ENCODE data around the gene CNDP1. TPM values are rescaled to one million over a fixed set of nuclear protein-coding genes. Genes with fewer than 3 reads are reported as not detected.

The CNDP1 gene
- total RNA-seq, 4 donors from 2014 or later = 0.24 to 1.0 (median 0.90) TPM; not detected in 1

DNA sequence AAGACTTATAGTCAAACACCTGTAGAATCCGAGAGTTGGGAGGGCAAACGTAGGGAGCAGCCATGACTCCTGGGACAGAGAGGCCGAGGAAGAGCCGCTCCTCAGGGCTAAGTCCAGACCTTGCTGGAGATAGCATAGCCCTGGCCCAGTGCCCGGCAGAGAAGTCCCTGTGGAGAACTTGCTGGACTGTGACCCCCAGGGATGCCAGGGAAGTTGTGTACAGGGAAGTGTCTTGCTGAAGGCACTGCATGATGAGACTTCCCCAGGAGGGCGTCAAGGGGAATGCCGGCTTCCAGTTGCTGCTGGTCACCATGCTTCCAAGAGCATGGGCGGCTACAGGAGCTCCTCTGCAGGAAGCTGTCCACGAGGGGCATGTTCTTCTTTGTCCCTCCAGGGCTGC, 8.6 kb upstream of the CNDP1 start:
- intact Hi-C loops (cut with DNase I; ENCODE audit: low total_unique reads) = no loop called here
- Histone ChIP-seq H3K4me3 (no peak overlapping the region), H3K4me1 (no peaks in the 10 kb centered on the region), H3K27me3 (no peaks in the 10 kb centered on the region), H3K36me3 (no peaks in the 10 kb centered on the region), H3K27ac (no peak overlapping the region), H3K9me3 (no peaks in the 10 kb centered on the region)
- TF ChIP-seq POLR2A (IDR thresholded peaks at IDR 0.05) = no peak
- TF ChIP-seq, protein P1, sequence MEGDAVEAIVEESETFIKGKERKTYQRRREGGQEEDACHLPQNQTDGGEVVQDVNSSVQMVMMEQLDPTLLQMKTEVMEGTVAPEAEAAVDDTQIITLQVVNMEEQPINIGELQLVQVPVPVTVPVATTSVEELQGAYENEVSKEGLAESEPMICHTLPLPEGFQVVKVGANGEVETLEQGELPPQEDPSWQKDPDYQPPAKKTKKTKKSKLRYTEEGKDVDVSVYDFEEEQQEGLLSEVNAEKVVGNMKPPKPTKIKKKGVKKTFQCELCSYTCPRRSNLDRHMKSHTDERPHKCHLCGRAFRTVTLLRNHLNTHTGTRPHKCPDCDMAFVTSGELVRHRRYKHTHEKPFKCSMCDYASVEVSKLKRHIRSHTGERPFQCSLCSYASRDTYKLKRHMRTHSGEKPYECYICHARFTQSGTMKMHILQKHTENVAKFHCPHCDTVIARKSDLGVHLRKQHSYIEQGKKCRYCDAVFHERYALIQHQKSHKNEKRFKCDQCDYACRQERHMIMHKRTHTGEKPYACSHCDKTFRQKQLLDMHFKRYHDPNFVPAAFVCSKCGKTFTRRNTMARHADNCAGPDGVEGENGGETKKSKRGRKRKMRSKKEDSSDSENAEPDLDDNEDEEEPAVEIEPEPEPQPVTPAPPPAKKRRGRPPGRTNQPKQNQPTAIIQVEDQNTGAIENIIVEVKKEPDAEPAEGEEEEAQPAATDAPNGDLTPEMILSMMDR (IDR thresholded peaks at IDR 0.05) = no peak
- no peak for DNase-seq

DNA sequence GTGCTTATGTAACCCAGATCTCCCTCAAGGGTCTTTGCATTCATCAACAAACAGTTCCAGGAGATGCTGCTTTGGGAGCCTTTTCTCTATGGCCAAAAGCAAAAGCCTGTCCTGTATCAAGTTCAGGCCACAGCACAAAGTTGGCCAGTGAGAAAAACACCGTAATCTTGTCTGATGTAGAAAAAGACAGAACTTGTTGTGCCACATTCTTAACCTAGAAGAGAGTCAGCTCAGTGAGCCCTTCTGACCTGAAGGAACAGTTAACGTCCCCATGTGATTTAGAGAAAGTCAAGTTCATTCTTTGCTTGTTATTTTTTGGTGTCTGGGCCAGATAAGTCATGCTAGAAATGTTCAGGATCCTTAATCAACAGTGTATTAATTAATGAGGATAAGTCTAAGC, 7.8 kb upstream of the CNDP1 start:
- Histone ChIP-seq H3K27me3 (no peaks in the 10 kb centered on the region), H3K36me3 (no peaks in the 10 kb centered on the region), H3K4me1 (no peaks in the 10 kb centered on the region), H3K9me3 (no peaks in the 10 kb centered on the region), H3K27ac (no peak overlapping the region), H3K4me3 (no peak overlapping the region)
- no peak for TF ChIP-seq POLR2A (IDR thresholded peaks at IDR 0.05)
- TF ChIP-seq, protein P1 (IDR thresholded peaks at IDR 0.05) = no peak
- DNase-seq = no peak
- intact Hi-C loops (cut with DNase I; ENCODE audit: low total_unique reads) = no loop called here

DNA sequence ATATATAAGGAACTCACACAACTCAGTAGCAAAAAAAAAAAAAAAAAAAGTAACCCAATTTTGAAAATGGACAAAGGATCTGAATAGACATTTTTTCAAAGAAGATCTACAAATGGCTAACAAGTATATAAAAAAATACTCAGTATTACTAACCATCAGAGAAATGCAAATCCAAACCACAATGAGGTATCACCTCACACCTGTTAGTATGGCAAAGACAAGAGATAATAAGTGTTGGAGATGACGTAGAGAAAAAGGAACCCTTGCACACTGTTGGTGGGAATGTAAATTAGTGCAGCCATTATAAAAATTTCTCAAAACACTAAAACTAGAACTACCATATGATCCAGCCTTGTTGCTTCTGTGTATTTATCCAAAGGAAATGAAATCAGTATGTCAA, 5.8 kb upstream of the CNDP1 start:
- H3K27me3 ChIP-seq = no peaks in the 10 kb centered on the region

DNA sequence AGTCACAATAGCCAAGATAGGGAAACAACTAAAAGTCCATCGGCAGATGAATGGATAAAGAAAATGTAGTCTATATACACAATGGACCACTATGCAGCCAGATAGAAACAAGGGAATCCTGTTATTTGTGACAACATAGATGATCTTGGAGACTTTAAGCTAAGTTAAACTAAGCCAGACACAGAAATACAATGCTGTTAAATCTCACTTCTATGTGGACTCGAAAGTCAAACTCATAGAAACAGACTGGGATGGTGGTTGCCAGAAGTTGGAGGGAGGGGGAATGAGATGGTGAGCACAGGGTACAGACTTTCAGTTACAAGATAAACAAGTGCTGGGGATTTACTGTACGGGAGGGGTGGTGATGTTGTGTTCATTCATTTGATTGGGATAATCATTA, 5.4 kb upstream of the CNDP1 start:
- TF ChIP-seq, protein P1 (IDR thresholded peaks at IDR 0.05) = no peak
- TF ChIP-seq POLR2A (IDR thresholded peaks at IDR 0.05) = no peak

More for the DNA sequence above, 5.8 kb upstream of the CNDP1 start:
- DNase-seq = no peak
- intact Hi-C loops (cut with DNase I; ENCODE audit: low total_unique reads) = no loop called here
- TF ChIP-seq POLR2A (IDR thresholded peaks at IDR 0.05) = no peak
- TF ChIP-seq, protein P1 (IDR thresholded peaks at IDR 0.05) = no peak
- no peak overlapping the region for H3K4me3 ChIP-seq
- H3K4me1 ChIP-seq = no peaks in the 10 kb centered on the region
- no peaks in the 10 kb centered on the region for H3K9me3 ChIP-seq
- no peak overlapping the region for H3K27ac ChIP-seq
- no peaks in the 10 kb centered on the region for H3K36me3 ChIP-seq

DNA sequence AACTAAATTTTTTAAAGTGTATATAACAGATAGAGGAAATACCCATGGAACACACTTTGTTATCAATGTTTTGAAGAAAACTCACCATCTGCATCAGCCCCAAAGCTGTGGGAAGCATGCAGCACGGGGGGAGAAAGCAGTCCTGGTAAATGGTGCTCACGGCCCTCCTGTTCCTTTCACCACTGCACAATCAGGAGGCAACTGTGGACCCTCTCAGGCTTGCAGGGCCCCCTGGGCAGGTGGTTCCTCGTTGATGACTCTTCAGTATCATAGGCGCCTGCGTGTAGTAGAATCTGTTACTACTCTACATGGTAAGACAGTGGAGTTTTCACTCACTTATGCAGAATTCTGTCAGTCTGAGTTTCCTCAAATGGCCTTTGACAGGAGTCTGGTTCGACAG, 4.9 kb upstream of the CNDP1 start:
- H3K27ac ChIP-seq = no peak overlapping the region
- DNase-seq = no peak
- intact Hi-C loops (cut with DNase I; ENCODE audit: low total_unique reads) = no loop called here
- H3K4me1 ChIP-seq = no peaks in the 10 kb centered on the region
- no peaks in the 10 kb centered on the region for H3K9me3 ChIP-seq
- H3K36me3 ChIP-seq = no peaks in the 10 kb centered on the region
- TF ChIP-seq, protein P1 (IDR thresholded peaks at IDR 0.05) = no peak
- TF ChIP-seq POLR2A (IDR thresholded peaks at IDR 0.05) = no peak
- no peak overlapping the region for H3K4me3 ChIP-seq
- no peaks in the 10 kb centered on the region for H3K27me3 ChIP-seq

More for the DNA sequence above, 5.4 kb upstream of the CNDP1 start:
- Histone ChIP-seq H3K27me3 (no peaks in the 10 kb centered on the region), H3K27ac (no peak overlapping the region), H3K36me3 (no peaks in the 10 kb centered on the region), H3K9me3 (no peaks in the 10 kb centered on the region), H3K4me3 (no peak overlapping the region), H3K4me1 (no peaks in the 10 kb centered on the region)
- intact Hi-C loops (cut with DNase I; ENCODE audit: low total_unique reads) = no loop called here
- DNase-seq = no peak
